Fibroblast of peridontal ligament (primary cell): Measurements from ENCODE around the gene SIPA1L3.
"Not testable (repeated sequence)": the region's sequence is repeated elsewhere in the genome, so short reads cannot be mapped to it uniquely, and the experiment has no call there.

ENCODE experiments used
- DNase-seq: peaks from one replicate; pipeline ENCODE4 v3.0.0-alpha.2; 2010; ENCODE audit errors: extremely low read depth

The SIPA1L3 gene

DNA sequence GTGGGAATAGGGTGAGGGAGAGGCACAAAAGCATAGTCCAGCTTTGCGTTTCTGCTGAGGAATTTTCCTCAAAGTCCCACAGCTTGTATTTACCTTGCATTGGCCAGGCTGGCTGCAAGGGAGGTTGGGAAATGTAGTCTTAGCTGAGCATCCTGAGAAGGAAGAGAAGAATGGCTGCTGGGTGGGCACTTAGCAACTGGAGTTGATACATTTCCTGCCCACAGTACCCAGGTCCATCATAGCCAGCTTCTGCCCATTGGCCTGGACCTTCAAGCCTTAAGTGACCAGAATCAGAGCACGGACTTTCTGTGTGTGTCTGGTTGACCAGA lies 112.4 kb downstream of the SIPA1L3 start:
- DNase-seq: no peak

- no peak for DNase-seq
These were observed 113.3 kb downstream of the SIPA1L3 start for GRCh38 chr19:38020311-38020710.

GRCh38 chr19:38021352-38021751 lies 114.3 kb downstream of the SIPA1L3 start:
- no peak for DNase-seq

DNA sequence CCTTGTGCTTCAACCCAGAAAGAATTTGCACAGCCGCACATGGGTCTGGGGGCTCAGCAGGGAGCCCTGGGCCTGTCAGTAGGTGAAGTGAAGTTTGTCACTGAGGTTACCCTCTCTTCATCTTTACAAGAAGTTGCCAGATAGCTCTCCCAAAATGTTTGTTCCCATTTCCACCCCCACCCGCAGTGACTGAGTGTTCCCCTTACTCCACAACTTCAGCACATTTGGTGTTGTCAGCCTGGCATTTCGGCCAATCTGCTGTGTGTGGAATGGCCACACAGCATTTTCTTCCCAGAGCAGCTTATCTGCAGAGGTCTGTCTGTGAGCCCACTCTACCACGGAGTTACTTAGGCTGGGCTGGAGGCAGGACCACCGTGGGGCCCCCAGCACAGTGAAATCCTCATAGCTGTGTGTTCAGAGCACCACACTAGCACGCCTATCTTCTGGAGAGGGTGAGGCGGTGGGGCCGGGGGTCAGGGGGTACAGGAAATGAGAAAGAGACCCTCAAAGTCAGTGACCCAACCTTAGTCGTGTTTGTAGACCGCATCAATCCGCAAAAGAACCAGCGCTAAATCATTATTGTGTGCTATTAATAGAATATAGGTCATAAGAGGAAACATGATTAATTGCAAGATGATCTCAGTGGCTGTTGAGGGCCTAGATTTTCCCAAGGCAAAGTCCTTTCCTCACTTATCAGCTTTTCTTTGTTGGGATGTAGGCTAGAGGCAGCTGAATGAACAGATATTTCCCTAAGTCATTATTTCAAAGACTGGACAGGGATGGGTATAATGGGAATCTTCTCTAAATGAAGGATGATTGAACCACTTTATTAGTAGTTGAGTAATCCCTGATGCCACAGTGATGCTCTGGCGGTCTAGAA lies 116.0 kb downstream of the SIPA1L3 start:
- DNase-seq: no peak

DNA sequence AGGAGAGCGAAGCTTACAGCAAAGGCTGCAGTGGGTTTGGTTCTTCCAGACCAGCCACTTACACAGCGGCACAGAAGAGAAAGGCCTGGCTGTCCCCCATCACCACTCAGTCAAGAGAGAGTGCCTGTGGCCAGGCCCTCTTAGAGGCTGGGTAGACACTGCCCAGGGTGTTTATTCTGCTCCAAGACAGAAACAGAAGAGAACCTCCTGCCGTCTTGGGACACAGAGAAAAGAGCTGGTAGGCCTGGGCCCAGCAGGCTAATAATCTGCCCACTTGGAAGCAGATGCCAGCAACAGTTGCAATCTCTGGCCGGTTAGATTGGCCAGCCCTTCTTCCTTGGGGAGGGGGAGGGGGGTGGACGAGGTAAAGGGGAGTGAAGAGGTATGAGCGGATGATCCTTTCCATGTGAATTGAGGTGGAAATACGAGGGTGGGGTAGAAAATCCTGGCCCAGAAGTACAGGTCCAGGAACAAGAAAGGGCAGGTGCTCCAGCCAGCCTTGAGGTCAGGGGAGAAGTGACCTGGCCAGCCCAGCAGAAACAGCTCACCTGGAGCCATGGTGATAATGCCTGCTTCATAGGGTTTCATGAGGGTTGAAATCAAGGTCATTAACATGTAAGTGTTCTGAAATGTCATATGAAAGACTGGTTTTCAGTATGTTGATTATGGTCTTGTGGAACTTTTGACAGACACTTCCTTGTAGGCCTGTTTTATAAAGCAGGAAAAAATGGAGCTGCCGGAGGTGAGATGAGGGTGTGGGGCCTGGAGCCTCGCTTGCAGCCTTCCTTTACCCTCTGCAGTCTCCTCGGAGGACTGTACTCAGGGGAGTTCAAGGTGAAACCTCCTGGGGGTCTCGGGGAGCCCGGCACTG lies 116.9 kb downstream of the SIPA1L3 start:
- no peak for DNase-seq

DNA sequence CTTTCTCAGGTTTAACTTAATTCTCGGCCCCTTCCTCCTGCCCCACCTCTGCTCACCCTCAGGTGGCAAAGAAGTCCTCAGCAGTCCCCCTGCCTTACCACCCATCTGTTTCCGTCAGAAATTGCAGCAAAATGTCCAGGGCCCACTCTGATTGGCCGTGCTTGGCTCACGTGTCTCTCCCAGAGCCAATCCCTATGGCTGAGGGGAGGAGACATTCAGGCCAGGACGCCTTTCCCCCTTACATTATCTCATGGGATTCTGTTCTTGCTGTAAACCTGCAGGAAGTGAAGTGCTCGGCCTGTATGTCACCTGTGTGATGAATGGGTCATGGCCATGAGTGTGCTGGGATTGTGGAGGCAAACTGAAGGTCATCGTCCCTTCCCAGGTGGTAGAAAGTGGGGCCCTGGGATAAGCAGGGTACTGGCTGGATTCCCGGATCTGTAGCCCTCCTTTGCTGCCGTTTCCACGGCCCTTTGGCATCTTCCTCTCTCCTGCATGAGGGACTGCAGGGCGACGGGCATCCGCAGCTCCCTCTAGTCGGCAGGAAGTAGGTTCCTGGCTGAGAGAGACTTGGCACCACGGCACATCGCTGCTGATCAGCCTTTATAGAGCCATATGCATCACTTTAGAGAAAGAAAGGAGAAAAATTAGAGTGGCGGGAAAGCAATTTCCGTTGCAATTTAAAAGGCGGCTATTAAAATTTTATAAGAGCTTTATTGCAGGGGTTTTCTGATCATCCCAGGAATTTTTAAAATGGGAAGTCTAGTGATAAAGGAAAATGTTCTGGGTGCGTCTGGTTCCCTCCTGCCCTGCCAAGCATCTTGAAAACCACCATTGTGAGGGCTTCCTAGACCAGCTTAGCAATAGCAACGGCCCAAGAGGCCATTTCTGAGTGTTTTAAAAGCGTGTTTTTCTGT lies 118.2 kb downstream of the SIPA1L3 start:
- no peak for DNase-seq

GRCh38 chr19:38025909-38026307 lies 118.9 kb downstream of the SIPA1L3 start:
- no peak for DNase-seq

DNA sequence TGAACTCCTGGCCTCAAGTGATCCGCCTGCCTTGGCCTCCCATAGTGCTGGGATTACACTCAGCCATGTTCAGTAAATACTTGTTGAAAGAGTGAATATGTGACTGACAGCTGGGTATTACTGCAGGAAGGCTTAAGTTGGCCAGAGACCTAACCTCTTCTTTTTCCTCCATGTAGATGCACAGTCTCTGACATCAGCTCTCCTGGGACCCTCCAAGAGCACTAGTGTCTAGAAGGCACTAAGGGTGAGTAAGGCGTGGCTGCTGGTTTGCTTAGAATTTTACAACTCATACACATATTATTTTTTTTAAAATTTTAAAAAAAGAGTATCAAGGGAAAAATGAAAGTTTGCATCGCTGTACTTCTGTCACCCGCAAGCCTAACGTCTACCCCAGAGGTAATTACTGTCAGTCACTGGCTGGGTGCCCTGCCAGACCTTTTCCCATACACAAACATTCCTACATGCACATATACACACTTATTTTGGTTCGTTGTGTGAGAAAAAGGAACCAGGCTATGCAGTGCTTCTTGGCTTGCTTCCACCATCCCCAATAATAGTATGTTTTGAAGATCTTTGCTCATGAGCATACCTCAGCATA lies 122.0 kb downstream of the SIPA1L3 start:
- DNase-seq: peak; percentile 27

GRCh38 chr19:38030001-38030400 lies 123.0 kb downstream of the SIPA1L3 start:
- DNase-seq: not testable (repeated sequence)

DNA sequence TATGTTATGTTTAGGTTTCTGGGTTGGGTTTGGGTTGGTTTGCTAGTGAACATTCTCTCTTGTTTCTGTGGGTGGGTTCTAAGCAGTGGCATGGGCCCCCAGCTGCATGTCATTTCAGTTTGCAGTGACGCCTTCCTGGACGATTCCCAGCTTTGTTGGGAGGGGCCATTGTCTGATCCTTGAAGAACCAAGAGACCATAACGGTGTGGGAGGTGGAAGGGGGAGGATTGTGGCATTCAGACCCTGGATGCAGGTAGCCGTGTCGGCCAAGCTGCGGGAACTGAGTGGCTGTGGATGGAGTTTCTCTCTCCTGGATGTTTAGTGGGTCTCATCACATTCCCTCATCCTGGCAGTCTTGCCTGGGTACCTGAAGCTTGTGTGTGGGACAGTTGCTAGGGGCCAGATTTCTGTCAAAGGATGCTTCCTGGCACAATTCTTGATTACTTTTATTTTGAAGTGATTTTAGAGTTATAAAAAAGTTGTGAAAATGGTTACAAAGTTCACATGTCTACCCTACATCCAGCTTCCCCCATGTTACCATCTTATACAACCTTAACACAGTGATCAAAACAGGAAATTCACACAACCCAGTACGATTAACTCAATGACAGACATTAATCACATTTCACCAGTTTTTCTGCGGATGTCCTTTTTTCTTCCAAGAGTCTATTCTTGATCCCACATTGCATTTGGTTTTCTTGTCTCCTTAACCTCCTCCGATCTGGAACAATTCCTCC lies 123.8 kb downstream of the SIPA1L3 start:
- no peak for DNase-seq

DNA sequence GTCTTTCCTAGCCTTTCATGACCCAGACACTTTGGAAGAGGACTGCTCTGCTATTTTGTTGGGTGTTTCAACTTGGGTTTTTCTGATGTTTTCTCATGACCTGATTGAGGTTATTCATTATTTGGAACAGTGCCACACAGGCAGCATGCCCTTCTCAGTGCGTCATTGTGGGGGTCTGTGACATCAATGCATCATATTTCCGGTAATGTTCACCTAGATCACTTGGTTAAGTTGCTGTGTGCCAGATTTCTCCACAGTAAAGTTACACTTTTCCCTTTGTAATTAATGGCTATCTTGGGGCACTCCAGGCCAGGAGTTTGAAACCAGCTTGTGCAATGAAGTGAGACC lies 124.4 kb downstream of the SIPA1L3 start:
- DNase-seq: no peak

DNA sequence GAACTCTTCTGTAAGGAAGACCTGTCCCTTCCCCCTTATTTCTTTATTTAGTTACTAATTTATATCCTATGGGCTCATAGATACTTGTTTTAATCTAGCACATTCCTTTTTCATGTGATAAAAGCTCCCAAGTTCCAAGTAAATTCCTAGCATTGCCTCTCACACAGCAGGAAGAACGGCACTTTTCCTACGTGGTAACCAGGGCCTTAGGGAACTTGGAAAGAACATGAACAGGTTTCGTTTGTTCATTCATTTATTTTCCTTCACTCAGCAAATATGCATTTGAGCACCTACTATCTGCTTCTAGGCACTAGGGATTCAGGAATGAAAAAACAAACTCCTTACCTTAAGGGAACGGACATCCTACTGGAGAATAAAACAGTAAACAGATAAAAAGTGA lies 125.1 kb downstream of the SIPA1L3 start:
- no peak for DNase-seq

GRCh38 chr19:38032951-38033350 lies 125.9 kb downstream of the SIPA1L3 start:
- DNase-seq: peak; percentile 27

GRCh38 chr19:38033658-38034491 lies 126.9 kb downstream of the SIPA1L3 start:
- DNase-seq: no peak

DNA sequence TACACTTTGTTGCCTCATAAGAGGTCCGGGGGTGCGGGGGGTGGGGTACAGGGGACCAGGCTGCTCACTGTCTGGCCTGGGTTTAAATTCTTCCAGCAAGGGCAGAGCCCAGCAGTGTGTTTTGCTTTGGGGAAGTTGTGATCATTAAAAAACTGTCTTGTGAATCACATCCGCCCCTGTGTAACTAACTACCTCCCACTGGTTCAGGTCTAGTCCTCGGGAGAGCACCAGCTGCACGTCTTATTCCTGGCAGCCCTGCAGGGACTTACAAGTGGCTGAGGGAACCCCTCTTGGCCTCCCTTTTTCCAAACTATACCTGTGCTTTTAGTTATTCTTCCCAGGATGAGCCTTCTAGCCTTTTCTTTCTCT lies 127.5 kb downstream of the SIPA1L3 start:
- no peak for DNase-seq

DNA sequence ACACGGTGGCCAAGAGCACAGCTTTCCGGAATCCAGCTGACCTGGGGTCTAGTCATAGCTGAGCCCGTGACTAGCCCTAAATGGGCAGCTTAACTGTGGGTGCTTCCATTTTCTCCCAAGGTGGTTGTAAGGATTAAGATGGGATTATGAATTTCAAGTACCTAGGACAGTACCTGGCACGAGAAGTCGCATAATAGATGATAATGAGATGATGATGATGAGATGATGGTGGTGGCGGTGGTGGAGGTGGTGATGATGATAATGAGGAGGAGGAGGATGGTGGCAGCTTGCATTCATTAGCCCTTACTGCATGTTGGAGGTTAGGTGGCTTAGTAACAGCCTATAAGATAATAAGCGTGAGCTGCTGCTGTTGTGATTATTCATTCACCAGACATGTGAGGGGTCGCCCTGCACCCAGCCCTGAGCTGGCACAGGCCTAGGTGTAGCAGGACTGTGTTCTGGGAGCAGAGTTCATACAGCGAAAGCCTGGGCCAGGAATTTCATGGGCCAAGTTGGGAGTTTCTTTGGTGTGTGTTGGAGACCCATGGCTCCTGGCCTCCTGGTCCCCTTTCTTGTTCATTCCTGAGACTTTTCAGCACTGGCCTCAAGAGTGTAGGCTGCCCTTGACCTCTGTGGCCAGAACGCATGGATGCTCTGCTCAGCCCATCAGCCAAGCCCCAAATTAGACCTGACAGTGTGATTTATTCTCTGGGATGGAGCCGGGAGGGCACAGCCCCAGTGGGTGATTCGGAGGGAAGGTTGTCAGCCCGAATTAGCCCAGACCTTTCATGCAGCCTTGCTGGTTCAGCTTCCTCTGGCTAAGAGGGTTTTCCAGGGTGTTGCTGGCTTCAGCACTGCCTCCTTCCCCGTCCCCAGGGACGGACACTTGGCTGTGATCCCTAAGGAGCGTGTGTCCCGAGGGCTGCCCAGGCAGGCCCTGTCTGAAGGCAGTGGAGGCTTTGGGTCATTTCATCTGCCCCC lies 128.8 kb downstream of the SIPA1L3 start:
- DNase-seq: no peak

DNA sequence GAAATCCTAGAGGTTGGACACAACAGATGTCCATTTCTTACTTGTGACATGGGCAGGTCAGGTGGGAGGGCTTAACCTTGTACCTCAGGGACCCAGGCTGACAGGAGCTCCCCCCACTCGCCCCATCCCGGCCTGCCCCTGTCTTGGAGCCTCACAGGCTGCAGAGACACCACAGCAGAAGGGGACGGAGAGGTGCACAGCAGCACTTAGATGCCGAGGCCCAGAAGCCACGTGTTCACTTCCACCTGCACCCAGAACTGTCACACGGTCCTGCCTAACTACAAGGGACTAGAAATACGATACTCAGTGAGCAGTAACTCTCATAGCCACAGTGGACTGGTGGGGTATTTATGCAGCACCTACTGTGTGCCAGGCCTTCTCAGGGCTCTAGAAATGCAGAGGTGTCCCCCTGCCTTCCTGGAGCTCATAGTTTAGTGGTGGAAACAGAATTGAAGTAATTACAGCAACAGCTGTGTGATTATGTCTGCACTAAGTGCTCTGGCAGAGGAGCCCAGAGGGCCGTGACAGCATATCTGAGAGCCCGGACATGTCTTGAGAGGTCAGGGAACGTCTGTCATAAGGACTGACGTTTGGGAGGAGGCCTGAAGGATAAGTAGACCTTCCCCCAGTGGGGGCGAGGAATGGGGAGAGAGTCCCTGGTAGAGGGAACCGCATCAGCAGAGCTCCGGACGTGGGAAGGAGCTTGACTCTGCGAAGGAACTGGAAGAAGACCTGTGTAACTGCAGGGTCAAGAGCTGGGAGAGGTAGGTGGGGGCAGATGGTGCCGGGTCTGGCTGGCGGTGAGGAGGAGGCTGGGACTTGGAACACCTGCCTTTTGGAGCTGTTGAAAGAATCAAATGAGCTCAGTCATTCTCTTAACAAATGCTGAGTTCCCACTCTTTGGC lies 130.0 kb downstream of the SIPA1L3 start:
- DNase-seq: no peak

GRCh38 chr19:38039966-38040365 lies 133.0 kb downstream of the SIPA1L3 start:
- DNase-seq: peak; percentile 76
